ENCODE results near the gene LGR4.

The LGR4 gene

DNA sequence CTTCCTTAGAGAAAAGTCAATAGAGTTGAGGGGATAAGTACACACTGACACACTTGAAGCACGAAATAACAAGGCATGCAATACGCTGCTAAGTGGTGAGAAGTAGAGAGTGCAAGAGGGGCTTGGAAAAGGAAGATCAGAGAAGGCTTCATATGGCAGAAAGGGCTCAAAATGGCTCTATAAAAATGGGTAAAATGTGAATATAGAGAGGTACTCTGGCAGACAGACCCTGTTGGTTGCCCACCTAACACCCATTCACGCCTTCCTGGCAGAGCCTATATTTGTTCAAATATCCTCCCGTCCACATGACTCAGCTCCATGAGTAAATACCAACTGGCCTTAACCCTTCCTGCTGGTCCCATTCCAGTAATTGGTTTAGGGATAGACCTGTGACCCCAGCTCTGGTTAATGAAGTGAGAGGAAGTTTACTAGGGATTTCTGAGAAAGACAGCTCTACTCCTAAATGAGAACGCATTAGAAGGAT lies 70.7 kb downstream of the LGR4 start:
- no peak for DNase-seq (ENCODE audit: low spot score)

DNA sequence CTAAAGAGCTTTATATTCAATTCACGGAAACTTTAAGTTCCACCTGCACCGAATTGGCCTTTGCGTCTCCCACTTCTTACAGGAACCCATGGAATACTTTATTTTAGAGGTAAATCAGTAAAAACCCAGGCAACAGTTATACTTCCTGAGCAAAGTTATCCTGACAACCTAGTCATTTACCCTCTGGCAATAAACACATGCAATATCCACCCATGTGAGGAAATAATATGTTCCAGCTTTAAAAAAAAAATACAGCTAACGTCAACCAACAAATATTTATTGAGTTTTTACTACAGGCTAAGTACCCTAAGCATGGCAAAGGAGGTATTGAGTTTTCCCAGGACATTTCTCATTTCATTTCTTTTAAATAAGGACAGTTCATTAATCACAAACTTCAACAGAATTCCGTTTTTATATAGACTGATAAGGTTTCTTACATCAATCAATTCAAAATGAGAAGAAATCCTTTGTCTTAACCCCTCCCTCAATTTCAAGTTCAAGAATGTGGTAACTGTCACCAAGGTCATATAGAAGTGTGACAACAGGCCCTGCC lies 71.2 kb downstream of the LGR4 start:
- no peak for DNase-seq (ENCODE audit: low spot score)

DNA sequence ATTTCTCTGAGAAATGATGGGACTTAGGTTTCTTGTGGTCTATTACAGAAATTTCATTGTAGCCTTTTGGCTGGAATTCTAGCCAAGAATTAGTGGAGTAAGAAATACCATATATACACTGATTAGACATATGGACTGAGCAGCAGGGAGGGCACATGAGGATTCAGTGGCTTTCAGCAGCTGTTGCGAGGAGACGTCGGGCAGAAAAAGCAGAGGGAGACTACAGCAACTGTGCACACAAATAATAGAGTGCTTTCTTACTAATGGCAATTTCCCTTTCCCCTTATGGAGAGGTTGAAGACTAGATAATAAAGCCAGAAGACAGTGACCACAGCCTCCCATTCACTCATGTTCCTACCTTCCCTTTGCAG lies 74.2 kb downstream of the LGR4 start:
- no peak for DNase-seq (ENCODE audit: low spot score)

DNA sequence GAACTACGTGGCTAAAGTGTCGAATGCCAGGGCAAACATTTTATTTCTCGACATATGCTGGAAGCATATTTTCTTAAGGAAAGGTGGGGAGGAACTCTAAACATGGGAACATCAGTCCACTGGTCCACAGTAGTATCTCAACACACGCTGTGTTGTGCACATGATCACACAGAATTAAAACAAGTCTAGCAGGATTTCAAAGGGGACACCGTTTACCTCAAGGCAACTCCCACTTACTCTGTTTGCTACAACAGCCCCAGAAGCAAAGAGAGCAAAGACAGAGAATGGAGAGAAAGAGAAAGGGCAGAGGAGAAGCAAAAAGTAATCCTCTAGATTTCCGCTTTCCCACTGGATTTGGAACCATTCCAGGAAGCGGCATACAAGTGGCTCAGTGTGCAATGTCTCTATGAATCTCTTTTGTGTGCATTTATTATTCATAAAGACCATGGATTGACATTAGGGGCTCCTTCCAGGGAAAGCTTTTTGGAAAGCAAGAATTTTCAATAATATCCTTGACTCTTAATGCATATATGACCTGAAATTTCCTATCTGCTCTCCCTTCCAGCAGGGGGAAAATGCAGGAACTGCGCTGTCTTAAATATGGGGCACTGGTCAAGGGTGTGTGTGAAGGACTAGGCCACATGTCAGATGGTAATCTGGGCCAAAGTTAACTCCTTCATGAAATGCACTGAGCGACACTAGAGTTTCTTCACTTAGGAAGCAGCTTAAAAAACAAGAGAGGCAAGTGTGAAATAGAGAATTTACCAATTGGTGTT lies 74.8 kb downstream of the LGR4 start:
- DNase-seq (ENCODE audit: low spot score), result no peak

- DNase-seq (ENCODE audit: low spot score), result no peak
Measured at GRCh38 chr11:27396259-27396839, 76.2 kb downstream of the LGR4 start.

DNA sequence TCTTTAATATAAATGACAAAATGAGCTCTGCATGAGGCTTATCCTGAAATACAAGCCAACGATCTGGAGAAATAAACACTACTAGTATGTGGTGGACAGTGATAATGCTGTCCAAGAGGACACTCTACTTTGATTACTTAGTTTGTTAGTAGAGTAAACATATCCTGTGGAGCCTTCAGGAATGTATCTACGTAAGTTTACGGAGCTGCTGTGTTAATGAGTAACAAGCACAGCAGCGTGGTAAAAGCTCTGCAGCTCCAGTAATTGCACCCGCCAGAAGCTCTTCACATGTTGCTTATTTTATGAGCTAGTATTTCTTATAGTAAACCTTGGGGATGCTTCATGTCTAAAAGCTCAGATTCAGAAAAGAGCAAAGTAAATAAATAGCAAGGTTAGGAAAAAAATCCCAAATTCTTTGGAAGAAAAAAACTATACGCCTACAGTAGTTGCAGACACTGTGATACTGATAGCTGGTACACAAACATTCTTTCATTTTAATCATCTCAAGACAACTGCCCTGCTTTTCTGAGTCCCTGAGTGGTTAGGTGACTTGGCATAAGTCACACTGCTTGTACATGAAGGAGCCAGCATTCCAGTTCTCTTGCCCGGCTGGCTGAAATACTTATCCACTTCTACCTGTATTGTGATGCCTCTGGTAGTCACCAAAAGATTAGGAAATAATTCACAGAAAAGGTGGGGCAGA lies 76.9 kb downstream of the LGR4 start:
- no peak for DNase-seq (ENCODE audit: low spot score)

- no peak for DNase-seq (ENCODE audit: low spot score)
Measured at GRCh38 chr11:27394781-27395228, 77.8 kb downstream of the LGR4 start.

DNA sequence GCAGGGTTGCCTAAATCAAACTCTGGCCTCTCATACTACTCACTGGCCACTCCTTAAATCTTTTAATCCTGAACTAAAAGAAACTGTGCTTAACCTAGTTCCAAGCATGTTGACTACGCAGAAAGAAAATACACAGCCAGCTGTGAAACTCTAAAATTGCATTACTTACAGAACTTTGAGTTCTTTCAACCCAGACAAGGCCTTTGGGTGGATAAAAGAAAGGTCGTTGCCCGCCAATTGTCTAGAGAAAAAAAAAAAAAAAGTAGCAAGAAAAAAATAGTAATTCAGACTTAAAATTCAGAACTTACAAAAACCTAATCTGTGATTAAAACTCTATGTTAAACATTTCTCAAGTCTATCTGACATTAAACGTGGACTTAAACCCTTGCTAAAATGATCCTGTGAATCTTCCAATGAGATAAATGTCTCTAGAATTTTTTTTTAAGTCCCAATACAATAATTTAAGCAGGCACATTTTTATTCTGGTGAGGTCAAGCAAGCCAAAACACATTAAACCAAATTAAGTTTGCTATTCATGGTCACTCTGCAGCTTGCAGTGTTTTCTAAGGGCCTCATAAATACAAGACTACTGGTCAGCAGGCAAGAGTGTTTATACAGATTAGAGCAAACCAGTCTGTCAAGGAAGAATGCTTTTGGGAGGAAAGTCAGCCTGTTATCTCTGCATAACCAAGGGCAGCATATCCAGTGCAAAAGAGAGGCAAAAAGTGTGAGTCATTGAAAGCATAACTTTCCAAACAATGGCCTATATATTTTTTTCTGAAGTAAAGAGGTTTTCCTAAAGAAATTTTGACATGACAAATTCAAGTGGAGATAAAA lies 80.1 kb downstream of the LGR4 start:
- no peak for DNase-seq (ENCODE audit: low spot score)

GRCh38 chr11:27391331-27392015 lies 81.1 kb downstream of the LGR4 start:
- DNase-seq (ENCODE audit: low spot score), result no peak

GRCh38 chr11:27390318-27391295 lies 82.0 kb downstream of the LGR4 start:
- DNase-seq (ENCODE audit: low spot score), result no peak

DNA sequence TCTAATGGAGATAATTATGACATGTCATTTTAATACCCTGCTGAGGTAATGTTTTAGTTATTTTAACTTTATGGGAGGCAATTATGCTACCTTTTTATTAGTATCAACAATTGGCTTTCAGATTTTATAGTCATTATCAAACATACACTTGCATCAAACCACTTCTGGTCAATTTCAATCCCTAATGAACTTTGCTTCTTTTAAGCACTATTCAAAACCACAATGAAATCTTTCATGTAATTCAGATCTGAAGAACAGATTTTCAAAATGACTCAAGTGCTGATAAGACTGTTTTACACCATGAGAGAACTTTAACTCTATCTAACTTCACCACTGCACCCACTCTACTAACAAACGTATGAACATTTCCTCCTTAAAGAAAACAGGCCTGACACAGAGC lies 83.7 kb downstream of the LGR4 start:
- DNase-seq (ENCODE audit: low spot score), result no peak

GRCh38 chr11:27388001-27388400 lies 84.6 kb downstream of the LGR4 start:
- DNase-seq (ENCODE audit: low spot score), result no peak

- peak; percentile 15 for DNase-seq (ENCODE audit: low spot score)
Measured at GRCh38 chr11:27387362-27387761, 85.2 kb downstream of the LGR4 start.

- peak; percentile 8 for DNase-seq (ENCODE audit: low spot score)
Measured at GRCh38 chr11:27386181-27386845, 86.3 kb downstream of the LGR4 start.

- DNase-seq (ENCODE audit: low spot score), result no peak
Measured at GRCh38 chr11:27385245-27385644, 87.3 kb downstream of the LGR4 start.

- DNase-seq (ENCODE audit: low spot score), result no peak
Measured at GRCh38 chr11:27384227-27384626, 88.4 kb downstream of the LGR4 start.

GRCh38 chr11:27383645-27384044 lies 88.9 kb downstream of the LGR4 start:
- DNase-seq (ENCODE audit: low spot score), result no peak

DNA sequence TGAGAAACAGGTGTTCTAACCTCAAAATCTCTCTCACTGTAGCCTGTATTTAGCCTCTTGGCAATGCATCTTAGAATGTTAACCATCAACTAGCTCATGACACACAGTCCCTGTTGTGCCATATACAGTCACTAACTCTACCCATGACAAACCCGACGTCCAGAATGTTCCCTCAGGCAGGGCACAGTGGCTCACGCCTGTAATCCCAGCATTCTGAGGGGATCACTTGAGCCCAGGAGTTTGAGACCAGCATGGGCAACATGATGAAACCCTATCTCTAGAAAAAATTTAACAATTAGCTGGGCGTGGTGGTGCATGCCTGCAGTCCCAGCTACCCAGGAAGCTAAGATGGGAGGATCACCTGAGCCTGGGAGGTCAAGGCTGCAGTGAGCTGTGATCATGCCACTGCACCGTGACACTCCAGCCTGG lies 91.3 kb downstream of the LGR4 start:
- DNase-seq (ENCODE audit: low spot score), result no peak

DNA sequence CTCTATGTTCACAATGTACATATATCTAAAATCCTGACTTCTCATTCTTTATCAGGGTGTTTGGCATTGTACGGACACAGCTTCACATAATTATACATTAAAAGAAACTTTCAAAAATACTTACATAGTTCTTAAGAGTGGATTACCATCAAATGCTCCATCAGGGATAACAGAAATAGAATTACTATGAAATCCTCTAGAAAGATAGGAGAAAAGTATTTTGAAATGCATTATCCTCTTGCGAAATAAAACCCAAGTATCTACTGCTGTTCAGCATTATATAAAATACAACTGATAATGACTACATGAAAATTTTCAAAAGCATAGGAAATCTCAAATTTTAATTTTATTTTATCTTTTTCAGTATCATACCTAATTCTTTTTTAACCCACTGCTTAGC lies 91.8 kb downstream of the LGR4 start:
- DNase-seq (ENCODE audit: low spot score), result no peak
